ENCODE results near the gene MTHFD1L. TPM values are rescaled to one million over a fixed set of nuclear protein-coding genes. Genes with fewer than 3 reads are reported as not detected.

MTHFD1L gene
- total and polyA plus RNA-seq, 9 of the 15 experiments (the other 6 are each of a cell fraction or from before 2014, with no cell fraction given), result 20.9 to 128 (median 61.0) TPM

- Histone ChIP-seq H3K4me2 (ENCODE audit: insufficient read depth, low read length) (no peak overlapping the region), H2AFZ (ENCODE audit: low read depth, low read length) (no peak overlapping the region), H3K27me3 (ENCODE audit: control insufficient read depth in 2 of 2, insufficient read depth in 2 of 2, low read length in 2 of 2) (peaks cover 24 to 40% of the 10 kb centered on the region in 2 experiments), H4K20me1 (replicated peaks; ENCODE audit: control insufficient read depth, insufficient read depth, low read length) (no peaks in the 10 kb centered on the region), H3K79me2 (ENCODE audit: control insufficient read depth, insufficient read depth, low read length) (no peaks in the 10 kb centered on the region), H3K4me3 (no peak overlapping the region), H3K36me3 (ENCODE audit: control insufficient read depth, insufficient read depth, low read length) (no peaks in the 10 kb centered on the region), H3K4me1 (replicated peaks in 1 of 2; ENCODE audit: control insufficient read depth in 2 of 2, insufficient read depth in 2 of 2, low read length in 2 of 2) (no peaks in the 10 kb centered on the region), H3K9ac (ENCODE audit: insufficient read depth in 1 of 2, low read depth in 2 of 2, low read length in 2 of 2) (no peak overlapping the region), H3K9me1 (ENCODE audit: control insufficient read depth, insufficient read depth, low read length) (no peaks in the 10 kb centered on the region), H3K27ac (ENCODE audit: extremely low read depth, low read depth, low read length) (no peak overlapping the region), H3K9me3 (replicated peaks; ENCODE audit: control insufficient read depth, insufficient read depth, low read depth, low read length) (no peaks in the 10 kb centered on the region)
- in situ Hi-C loops (cut with MboI) (no loop called here), intact Hi-C loops (cut with micrococcal nuclease) (no loop called here)
- FAIRE-seq, result no peak
- ATAC-seq, result no peak
- no peak for TF ChIP-seq CREB3L1 (IDR thresholded peaks at IDR 0.05; ENCODE audit: borderline replicate concordance, low read depth)
- no peak for TF ChIP-seq HINFP (tag; conservative IDR thresholded peaks at IDR 0.05; ENCODE audit: low read depth)
- TF ChIP-seq, protein P1, sequence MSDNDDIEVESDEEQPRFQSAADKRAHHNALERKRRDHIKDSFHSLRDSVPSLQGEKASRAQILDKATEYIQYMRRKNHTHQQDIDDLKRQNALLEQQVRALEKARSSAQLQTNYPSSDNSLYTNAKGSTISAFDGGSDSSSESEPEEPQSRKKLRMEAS (CRISPR knock-in tag; IDR thresholded peaks at IDR 0.05), result no peak
- TF ChIP-seq ETV1 (tag; conservative IDR thresholded peaks at IDR 0.05; ENCODE audit: low read depth), result no peak
- TF ChIP-seq TEAD4 (IDR thresholded peaks at IDR 0.05; ENCODE audit: low read length), result no peak
- TF ChIP-seq TEAD4 (CRISPR knock-in tag; IDR thresholded peaks at IDR 0.05; ENCODE audit: borderline replicate concordance), result no peak
- TF ChIP-seq SMAD4 (CRISPR knock-in tag; conservative IDR thresholded peaks at IDR 0.05), result no peak
- no peak for TF ChIP-seq BRF2 (IDR thresholded peaks at IDR 0.05; ENCODE audit: borderline replicate concordance, insufficient read depth, insufficient read length)
- no peak for TF ChIP-seq ZBTB34 (CRISPR knock-in tag; IDR thresholded peaks at IDR 0.05)
- no peak for TF ChIP-seq ZNF77 (CRISPR knock-in tag; IDR thresholded peaks at IDR 0.05)
- no peak for TF ChIP-seq ZNF133 (CRISPR knock-in tag; IDR thresholded peaks at IDR 0.05)
- TF ChIP-seq, protein P2, sequence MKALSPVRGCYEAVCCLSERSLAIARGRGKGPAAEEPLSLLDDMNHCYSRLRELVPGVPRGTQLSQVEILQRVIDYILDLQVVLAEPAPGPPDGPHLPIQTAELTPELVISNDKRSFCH (CRISPR knock-in tag; IDR thresholded peaks at IDR 0.05), result no peak
- TF ChIP-seq, protein P2 (tag; IDR thresholded peaks at IDR 0.05), result no peak
- no peak for TF ChIP-seq NR2C1 (IDR thresholded peaks at IDR 0.05)
- TF ChIP-seq NR2C1 (tag; IDR thresholded peaks at IDR 0.05), result no peak
- WGBS (ENCODE audit: insufficient coverage, low coverage, missing lambda C conversion rate), result 0% methylated on average over 5 of the region's 5 CpGs
- POLR2A ChIA-PET, result no interaction called here
- BruUV-seq (replicated peaks), result no TSS peak
- CTCF ChIA-PET (ENCODE audit: low intra/inter-chr PET ratio), result no interaction called here
- no peak for DNase-seq (ENCODE audit: extremely low read depth in 1 of 4, low spot score in 3 of 4)
These were observed 263.4 kb downstream of the MTHFD1L start for GRCh38 chr6:151128763-151129370.

Measured in K562 (cell line).